Stromal cell of bone marrow (primary cell): Measurements from ENCODE around the gene PUM2.
"Not testable (repeated sequence)": the region's sequence is repeated elsewhere in the genome, so short reads cannot be mapped to it uniquely, and the experiment has no call there.

Experiments
- DNase-seq: peaks from one replicate; pipeline ENCODE4 v3.0.0-alpha.2; 2012; ENCODE audit warnings: low read depth

PUM2 gene

DNA sequence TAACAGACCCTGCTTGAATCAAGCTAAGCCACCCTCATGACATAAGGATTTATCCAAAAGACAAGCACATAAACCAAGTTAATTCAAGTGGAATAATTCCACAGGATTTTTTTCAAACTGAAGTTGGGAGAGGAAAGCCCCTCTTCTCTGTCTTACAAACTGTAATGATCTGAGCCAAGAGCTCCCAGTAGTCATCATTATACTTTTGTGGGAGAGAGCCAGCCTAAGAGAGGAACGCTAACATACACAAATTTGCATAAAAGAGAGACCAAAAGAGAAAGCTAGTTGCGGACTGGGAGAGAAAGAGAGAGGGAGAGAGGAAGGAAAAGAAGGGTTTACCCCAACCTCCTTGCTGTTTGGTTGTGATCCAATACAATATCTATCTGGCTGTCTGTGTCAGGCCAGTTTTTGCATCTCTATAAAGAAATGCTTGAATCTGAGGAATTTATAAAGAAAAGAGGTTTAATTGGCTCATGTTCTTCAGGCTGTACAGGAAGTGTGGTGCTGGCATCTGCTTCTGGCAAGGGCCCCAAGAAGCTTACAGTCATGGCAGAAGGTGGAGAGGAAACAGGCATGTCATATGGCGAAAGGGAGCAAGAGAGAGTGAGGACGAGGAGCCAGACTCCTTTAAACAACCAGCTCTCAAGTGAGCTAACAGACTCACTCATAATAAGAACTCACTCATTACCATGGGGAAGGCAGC lies 20.8 kb upstream of the PUM2 start:
- DNase-seq, result no peak

DNA sequence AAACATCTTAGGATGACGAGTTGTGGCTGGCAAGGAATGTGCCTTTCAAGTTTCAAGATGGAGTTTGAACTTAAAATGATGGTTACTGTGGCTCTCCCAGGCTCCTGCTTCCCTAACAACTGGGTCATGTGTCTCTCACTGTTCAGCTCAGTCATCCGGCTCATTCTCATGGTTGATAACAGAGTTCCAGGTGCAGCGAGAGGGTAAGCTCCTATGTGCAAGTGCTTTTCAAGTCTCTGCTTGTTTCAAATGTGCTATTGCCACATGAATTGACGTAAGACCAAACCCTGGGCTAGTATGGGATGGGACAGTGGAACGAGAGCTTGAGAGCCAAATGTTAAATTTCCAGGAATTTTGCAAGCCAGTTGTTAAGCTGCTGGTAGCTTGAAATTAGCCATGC lies 19.5 kb upstream of the PUM2 start:
- DNase-seq, result no peak

DNA sequence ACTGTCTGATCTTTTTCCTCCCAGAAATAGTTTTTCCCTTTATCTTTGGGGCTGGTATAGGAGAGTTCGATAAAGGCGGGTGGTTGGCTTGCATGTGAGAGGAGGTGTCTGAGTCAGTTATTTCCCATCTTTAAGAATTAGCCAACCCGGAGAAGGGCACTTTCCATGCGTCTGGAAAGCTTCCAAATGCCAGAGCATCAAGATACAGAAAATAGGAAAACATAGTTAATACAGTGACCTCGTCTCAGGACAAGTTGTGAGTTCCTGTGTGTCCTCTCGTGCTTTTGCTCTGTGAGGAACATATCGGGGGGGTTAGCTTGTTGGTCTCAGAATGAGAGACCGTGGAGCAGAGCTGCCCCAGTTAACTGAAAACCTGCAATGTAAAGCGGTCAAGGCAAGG lies 18.7 kb upstream of the PUM2 start:
- no peak for DNase-seq

DNA sequence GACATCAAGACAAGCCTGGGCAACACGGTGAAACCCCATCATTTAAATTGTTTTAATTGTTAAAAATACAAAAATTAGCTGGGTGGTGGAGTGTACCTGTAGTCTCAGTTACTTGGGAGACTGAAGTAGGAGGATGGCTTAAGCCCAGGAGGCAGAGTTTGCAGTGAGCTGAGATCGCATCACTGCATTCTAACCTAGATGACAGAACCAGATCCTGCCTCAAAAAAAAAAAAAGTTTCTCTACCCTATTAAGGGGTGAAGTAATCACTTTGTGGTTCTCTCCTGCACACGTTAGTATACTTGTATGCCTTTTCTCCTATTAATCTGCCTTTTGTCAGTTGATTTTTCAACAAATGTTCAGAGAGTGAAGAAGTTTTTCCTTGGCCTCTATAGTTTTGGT lies 18.1 kb upstream of the PUM2 start:
- DNase-seq, result no peak

DNA sequence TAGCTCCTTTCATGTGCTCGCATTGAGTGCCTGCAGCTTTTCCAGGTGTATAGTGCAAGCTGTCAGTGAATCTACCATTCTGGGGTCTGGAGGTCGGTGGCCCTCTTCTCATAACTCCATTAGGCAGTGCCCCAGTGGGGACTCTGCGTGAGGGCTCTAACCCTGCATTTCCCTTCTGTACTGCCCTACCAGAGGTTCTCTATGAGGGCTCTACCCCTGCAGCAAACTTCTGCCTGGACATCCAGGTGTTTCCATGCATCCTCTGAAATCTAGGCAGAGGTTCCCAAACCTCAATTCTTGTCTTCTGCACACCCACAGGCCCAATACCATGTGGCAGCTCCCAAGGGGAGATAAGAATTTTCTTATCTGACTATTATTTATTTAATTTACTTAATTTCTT lies 17.3 kb upstream of the PUM2 start:
- not testable (repeated sequence) for DNase-seq

DNA sequence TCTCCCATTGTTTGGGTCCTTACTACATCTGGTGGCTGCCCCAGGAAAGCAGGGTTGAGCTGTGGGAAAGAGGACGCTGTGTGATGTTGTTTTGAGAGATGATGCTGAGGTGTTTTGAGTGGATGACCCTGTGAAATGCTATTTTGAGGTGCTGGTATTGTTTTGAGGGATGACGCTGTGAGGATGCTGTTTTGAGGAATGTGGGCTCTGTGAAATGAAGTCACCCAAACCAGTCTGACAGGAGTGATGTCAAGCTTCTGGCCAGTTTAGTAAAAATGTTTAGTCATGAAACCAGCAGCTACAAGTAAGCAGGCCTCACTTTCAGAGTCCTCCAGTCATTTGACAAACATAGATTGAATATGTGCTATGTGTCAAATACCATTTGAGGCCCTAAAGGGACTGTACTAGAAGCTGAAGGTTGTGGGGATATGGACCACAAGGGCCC lies 16.1 kb upstream of the PUM2 start:
- DNase-seq, result no peak

DNA sequence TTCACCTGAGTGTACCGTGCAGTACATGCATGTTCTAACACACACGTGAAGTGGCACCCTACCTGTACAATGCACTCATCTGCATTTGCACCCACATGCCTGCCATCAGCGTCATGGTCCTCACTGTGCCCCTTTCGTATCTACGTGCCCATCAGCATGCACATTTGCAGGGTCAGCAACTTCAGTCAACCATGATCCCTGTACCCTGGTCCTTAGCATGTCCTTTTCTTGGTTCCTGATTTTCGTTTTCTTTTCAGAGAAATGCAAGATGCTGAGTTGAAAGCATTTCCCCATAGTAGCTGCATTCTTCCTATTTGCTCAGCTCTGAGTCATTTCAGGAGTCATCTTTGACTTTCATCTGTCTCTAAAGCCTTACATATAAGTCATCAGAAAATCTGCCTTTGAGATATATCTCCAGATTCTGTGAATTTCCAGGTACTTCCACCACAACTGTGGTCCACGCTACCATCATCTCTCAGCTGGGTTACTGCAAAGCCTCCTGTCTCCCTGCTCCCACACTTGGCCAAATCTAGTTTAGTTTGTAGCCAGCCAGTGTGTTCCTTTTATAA lies 14.7 kb upstream of the PUM2 start:
- DNase-seq, result peak; percentile 51

DNA sequence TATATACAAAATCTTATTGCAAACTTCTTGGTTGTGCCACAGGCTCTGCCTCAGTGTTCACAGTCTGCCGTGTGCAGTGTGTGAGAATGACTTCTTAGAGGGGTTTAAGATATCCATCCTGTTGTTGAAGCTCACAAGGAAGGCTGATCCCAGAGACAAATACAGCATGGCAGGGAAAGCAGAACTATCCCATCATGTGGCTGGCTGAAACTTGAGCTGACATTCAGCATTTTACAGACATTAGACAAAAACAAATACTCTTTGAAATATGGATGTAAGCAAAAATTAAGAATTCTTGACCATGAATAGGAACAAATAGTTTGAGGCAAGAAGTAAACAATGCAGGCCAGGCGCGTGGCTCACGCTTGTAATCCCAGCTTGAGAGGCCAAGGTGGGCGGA lies 12.9 kb upstream of the PUM2 start:
- no peak for DNase-seq

DNA sequence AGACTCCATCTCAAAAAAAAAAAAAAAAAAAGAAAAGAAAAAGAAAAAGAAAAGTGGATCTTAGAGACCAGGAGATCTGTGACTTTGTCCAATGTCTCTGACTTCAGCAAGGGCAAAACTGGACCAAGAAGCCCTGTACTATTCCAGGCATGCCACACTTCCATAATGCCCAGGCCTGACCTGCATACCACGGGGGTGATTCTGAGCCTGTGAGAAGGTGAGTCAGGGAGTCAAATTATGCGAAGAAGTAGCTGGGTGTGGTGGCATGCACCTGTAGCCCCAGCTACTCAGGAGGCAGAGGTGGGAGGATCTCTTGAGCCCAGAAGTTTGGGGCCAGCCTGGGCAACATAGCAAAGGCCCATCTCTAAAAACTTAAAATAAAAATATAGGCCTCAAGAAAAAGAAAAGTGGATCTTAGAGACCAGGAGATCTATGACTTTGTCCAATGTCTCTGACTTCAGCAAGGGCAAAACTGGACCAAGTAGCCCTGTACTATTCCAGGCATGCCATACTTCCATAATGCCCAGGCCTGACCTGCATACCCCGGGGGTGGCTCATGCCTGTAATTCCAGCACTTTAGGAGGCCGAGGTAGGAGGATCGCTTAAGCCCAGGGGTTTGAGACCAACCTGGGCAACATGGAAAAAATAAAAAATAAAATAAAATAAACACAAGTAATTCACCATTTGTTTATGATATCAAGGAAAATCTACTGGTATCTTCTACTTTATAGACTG lies 12.2 kb upstream of the PUM2 start:
- no peak for DNase-seq

DNA sequence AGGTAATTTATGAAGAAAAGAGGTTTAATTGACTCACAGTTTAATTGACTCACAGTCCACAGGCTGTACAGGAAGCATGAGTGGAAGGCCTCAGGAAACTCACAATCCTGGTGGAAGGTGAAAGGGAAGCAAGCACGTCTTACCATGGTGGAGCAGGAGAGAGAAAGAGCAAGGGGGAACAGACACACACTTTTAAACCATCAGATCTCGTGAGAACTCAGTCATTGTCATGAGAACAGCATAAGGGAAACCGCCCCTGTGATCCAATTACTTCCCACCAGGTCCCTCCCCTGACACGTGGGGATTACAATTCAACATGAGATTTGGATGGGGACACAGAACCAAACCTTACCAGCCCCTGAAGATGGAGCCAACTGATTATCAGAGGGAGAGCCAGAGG lies 11.2 kb upstream of the PUM2 start:
- DNase-seq, result no peak

DNA sequence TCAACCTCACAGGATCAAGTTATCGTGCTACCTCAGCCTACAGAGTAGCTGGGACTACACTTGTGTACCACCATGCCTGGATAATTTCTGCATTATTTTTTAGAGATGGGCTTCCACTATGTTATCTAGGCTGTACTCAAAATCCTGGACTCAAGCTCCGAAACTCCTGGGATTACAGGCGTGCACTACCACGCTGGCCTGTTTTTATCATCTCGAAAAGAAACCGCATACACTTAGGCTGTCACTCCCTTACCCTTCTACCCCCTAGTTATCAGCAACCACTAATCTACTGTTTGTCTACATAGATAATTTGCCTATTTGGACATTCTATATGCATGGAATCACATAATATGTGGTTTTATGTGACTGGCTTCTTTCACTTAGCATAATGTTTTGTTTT lies 8.5 kb upstream of the PUM2 start:
- no peak for DNase-seq

DNA sequence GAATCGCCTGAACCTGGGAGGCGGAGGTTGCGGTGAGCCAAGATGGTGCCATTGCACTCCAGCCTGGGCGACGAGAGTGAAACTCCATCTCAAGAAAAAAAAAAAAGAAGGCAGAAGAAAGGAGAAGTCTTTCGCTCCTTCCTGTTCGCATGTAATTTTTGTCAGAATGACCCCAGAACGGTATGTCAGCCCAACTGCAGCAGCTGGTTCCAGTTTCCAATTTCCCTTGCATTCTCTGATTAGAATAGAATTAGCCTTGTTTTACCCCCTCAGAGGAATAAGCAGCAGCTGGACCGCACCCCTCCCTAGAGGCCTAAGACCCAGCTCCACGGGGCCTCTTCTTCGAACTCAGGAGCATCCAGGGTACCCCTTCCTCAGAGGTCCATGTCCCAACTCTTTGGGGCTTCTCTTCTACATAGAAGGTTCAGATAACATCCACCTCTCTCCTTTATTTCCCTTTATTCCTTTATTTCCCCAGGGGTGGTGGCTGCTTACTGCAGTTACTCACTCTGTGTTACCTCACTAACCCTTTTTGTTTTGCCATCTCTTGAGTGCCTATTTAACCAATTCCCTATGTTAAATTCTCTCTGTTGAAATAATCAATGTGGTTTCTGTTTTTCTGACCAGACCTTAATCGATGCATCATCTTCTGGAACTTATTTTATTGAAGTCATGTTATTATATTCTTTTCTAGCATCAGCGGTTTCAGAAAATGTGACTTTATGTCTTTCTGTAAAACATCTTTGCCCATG lies 7.2 kb upstream of the PUM2 start:
- no peak for DNase-seq

DNA sequence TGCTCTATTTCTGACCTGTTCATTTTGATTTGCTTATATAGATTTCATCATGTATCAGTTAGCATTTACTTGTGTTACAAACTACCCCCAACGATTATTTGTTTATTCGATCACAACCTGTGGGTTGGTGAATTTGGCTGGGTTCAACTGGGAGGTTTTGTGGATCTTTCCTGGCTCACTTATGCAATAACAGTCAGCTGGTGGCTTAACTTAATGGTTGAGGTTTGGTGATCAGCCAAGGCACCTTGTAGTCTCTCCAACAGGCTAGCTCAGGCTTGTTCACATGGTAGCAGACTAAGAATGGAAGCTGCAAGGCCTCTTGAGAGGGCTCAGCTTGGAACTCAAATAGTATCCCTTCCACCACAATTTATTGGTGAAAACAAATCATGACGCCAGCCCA lies 5.4 kb upstream of the PUM2 start:
- DNase-seq, result peak; percentile 95

DNA sequence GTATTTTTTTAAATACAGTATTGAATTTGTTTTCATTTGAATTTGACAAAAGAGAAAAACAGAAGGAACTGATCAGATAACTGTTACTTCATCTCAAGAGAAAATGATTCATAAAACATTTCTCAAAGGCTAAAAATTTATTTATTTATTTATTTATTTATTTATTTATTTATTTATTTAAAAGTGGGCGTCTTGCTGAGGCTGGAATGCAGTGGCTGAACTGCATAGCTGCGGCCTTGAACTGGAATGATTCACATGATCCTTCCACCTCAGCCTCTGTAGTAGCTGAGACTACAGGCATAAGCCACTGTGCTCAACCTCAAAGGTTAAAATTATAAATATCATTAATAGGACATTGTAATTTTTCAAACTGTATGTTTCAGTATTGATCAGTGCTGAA lies 4.5 kb upstream of the PUM2 start:
- no peak for DNase-seq

DNA sequence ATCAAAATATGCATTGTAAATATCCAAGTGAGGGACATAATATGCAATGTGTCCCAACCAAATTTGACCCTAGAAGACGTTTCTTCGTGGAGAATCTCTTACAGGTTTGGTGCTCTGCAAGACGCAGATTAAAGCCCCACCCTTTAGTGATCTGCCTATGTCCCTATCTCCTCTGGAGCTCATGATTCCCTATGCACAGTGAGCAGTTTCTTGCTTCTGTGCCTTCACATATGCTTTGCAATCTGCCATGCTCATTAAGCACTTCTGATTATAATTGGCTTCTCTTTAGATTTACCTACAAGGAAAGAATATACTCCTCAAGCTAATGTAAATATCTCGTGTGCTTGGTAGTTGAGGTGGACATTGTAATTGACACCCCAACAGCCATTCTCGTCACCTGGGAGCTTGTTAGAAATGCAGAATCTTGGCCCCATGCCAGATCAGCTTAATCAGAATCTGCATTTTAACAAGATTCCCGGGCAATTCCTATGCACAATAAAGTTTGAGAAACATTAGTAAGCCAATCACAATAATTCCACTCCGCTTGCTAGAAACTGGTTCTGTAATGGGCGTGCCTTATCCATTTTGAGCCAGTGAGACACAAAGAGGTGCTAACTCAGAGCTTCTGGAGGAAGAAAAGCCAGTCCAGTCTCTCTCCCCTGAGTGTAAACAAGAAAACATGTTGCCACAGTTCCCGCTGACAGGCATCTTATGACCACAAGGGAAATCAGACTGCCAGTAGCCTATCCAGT lies 2.8 kb upstream of the PUM2 start:
- no peak for DNase-seq

DNA sequence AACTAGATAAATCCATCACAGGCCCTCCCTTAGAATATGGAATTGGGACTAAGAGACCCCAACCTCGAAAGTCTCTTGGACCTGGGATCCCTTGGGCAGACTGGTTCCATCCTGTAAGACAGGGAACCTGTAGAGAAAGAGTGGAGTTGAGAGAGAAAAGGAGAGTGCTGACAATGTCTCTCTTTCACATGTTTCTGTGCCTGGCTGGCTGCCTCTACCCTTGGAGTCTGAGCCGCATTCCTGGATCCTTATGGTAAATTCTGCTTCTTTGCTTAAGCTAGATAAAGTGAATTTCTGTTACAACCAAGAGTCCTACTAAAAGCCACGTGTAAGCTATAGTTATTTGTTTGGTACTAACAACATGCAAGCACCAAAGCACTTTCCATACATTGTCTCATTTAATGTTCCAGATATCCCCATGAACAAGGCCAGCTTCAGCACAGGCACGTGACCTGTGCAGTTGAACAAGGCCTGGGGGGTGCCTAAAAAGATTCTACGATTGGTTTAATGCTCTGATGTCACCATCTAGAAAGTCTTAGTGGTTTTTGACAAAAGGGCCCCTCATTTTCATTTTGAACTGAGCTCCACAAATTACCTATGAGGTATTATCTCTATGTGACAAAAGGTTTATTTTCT lies 2.1 kb upstream of the PUM2 start:
- no peak for DNase-seq

DNA sequence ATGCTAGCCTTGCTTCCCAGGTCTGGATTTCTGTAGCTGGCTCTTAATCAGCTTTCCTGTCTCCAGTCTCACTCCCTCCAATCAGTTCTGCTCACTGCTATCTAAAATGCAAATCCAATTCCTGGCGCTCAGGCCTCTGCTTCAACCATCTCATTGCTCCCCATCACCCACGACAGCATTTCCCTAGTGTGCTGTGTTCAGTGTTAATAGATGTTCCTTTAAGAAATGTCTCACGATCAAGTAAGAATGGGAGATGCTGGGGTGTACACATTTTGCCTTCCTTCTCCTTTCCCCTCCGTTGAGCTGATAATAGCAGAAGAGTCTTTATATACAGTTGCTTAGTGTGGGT lies 1.6 kb upstream of the PUM2 start:
- no peak for DNase-seq

DNA sequence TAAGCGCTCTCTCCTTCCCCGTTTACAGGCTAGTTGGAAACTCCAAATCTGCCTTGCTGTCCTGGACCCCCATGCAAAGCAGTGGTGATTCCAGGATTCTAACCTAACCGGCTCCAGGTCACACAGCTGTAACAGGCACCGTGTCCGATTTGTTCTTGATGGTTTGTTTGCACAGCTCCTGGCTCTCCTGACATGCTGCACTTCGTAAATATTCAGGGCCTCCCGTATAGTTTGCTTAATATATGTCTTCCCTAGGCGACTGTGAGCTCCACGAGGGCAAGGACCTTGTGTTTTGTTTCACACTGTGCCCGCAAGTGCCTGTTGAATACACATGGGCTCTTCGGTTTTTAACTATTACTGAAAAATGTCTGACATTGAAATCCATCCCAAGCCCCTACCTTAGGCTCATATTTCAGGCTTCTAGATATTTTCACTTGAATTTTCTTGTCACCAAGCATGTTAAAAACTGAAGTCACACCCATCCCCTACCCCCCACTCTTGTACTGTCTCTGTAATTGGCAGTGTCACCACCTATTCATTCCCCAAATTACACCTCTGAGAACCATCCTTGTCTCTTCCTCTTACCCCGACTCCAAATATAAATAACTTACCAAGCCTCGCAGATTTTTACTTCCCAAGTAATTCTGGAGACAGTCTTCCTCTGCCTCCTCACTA lies 1.0 kb upstream of the PUM2 start:
- DNase-seq, result no peak

DNA sequence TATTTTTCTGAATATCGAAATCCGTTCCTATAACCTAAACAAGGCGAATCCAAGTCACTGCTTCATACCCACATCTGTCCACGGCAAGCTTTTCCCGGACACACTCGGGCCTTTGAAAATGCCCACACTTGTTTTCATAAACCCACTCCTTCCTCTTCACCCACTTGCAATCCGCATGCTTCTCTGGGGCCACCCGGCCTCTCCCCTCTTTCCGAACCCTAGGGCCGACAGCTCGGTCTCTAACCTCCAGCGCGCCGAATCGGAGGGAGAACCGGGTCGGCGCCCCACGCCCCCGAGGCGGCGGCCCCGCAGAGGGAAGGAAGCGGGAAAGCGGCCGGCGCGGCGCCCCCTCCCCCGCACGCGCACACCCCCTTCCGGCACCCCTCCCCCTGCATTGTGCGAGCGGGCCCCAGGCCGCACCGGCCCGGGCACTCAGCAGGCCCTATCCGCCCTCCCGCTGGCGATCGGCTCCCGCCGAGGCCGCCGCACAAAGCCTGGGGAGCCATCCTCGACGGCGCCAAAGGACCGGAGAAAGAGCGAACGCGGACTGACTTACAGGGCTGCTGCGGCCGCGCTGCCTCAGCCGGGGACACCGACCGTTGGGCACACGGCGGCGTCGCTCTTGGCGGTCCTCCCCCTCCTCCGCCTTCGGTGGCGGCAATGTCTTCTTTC lies 467 bp downstream of the PUM2 start:
- DNase-seq, result no peak

DNA sequence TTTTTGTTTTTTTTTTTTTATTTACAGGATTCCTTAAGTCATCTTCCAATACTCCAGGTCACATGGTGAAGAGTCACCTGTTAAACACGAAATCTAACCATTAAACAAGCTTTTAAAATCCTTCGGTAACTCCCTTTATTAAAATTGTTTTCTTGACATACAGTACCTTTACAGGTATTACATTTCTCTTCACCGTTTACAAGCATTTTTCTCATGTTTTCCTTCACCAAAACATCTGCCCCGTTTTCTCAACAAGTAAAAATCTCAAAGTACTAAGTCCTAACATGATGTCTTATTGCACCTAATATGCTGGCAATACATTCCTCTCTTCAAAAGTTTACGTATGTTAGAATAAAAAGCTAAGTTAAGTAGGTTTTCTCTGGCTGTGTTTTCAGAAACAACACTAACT lies 1.1 kb downstream of the PUM2 start:
- DNase-seq, result no peak

DNA sequence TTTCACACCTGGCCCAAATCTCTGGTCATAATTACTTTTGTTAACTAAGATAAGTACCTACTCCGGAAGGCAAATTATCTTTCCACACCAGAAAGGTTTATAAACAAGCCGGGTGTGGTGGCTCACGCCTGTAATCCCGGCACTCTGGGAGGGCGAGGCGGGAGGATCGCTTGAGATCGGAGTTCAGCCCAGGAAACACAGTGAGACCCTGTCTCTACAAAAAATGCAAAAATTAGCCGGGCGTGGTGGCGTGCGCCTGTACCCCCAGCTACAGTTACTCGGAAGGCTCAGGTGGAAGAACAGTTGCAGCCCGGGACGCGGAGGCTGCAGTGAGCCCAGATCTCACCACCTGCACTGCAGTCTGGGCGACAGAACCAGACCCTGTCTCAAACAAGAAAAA lies 2.1 kb downstream of the PUM2 start:
- DNase-seq, result no peak
